B cell (primary cell): ENCODE results near the gene COL5A2. TPM values are rescaled to one million over a fixed set of nuclear protein-coding genes. Genes with fewer than 3 reads are reported as not detected.

ENCODE experiments used
- ATAC-seq: fragments of 200-7000 bp; cut with Tn5 transposase; one replicate; pipeline ENCODE4 v1.10.0; 2021; ENCODE audit warnings: low read depth, mild to moderate bottlenecking, moderate number of reproducible peaks, moderate library complexity
- CTCF ChIA-PET: fragments of 350-600 bp; sonication (Branson Sonifier 250); formaldehyde crosslinking; loops from one replicate; lab custom pipeline; 2021; ENCODE audit warnings: antibody characterized with exemption, inconsistent platforms; lab: Charles Lee
- POLR2A ChIA-PET: fragments of 350-600 bp; sonication (Branson Sonifier 250); formaldehyde crosslinking; loops from one replicate; lab custom pipeline; 2021; ENCODE audit warnings: antibody characterized with exemption; lab: Charles Lee
- DNase-seq: peaks from one replicate; pipeline ENCODE4 v3.0.0; 2013
- H2AFZ ChIP-seq: 2 replicates; pipeline ENCODE4 v1.6.1; 2012; ENCODE audit warnings: mild to moderate bottlenecking, low read depth, low read length; ENCODE audit not compliant: insufficient read depth, poor library complexity, severe bottlenecking
- H3K27ac ChIP-seq, 2 donors: 1 replicate in 1 of 2; 2 replicates in 1 of 2; pipeline ENCODE4 v1.5.1; 2012 to 2013; ENCODE audit warnings: low read length in 2 of 2, mild to moderate bottlenecking in 2 of 2, moderate library complexity in 1 of 2
- H3K27me3 ChIP-seq, 4 experiments: fragments of 200-600 bp in 1 of 4; sonication (generic) in 1 of 4; replicated peaks in 1 of 4; 1 replicate in 2 of 4; 2 replicates in 2 of 4; pipeline versions ENCODE4 v1.6.1 to v1.7.0; 2013 to 2016; ENCODE audit warnings: low read length in 3 of 4, mild to moderate bottlenecking in 2 of 4, mixed read lengths in 1 of 4, moderate library complexity in 1 of 4; ENCODE audit not compliant: insufficient read depth in 4 of 4, control insufficient read depth in 3 of 4; ENCODE audit errors: control extremely low read depth in 1 of 4
- H3K36me3 ChIP-seq, 2 experiments: replicated peaks in 1 of 2; 1 replicate in 1 of 2; 2 replicates in 1 of 2; pipeline versions ENCODE4 v1.6.1 to v1.7.1; 2013; ENCODE audit warnings: low read length in 1 of 2; ENCODE audit not compliant: insufficient read depth in 2 of 2, control insufficient read depth in 1 of 2; ENCODE audit errors: control extremely low read depth in 1 of 2, extremely low read depth in 1 of 2
- H3K4me1 ChIP-seq, 2 donors: fragments of 200-600 bp in 1 of 2; sonication (generic) in 1 of 2; 1 replicate in 1 of 2; 2 replicates in 1 of 2; pipeline versions ENCODE4 v1.5.1 to v1.6.1; 2013 to 2017; ENCODE audit warnings: low read length in 2 of 2; ENCODE audit not compliant: control insufficient read depth in 2 of 2, insufficient read depth in 2 of 2
- H3K4me2 ChIP-seq: replicated peaks from 2 replicates; pipeline ENCODE3; 2012; ENCODE audit warnings: mild to moderate bottlenecking, low read depth, low read length; ENCODE audit not compliant: poor library complexity, severe bottlenecking
- H3K4me3 ChIP-seq, 5 experiments: fragments of 200-600 bp in 1 of 5; sonication (generic) in 1 of 5; 1 replicate in 3 of 5; 2 replicates in 2 of 5; pipeline versions ENCODE4 v1.5.1 to v1.7.0; 2011 to 2016; ENCODE audit warnings: low read length in 4 of 5, mild to moderate bottlenecking in 4 of 5, low read depth in 2 of 5, control low read depth in 1 of 5, moderate library complexity in 1 of 5; ENCODE audit not compliant: insufficient read depth in 1 of 5; ENCODE audit errors: control extremely low read depth in 1 of 5, extremely low read depth in 1 of 5
- H3K79me2 ChIP-seq: fragments of 200-600 bp; sonication (generic); one replicate; pipeline ENCODE4 v1.6.0; 2016; ENCODE audit warnings: low read length; ENCODE audit not compliant: control insufficient read depth, insufficient read depth
- H3K9ac ChIP-seq: fragments of 200-600 bp; sonication (generic); 2 replicates; pipeline ENCODE4 v1.6.1; 2017; ENCODE audit warnings: mild to moderate bottlenecking, low read length, moderate library complexity
- H3K9me3 ChIP-seq, 3 donors: one replicate each; pipeline versions ENCODE4 v1.6.1 to v1.7.1; 2013; ENCODE audit warnings: low read length in 2 of 3; ENCODE audit not compliant: control insufficient read depth in 2 of 3, insufficient read depth in 1 of 3; ENCODE audit errors: control extremely low read depth in 1 of 3
- H4K20me1 ChIP-seq: 2 replicates; pipeline ENCODE4 v1.6.0; 2012; ENCODE audit warnings: mild to moderate bottlenecking, low read length; ENCODE audit not compliant: insufficient read depth, control insufficient read depth, poor library complexity, severe bottlenecking
- H3K27ac Mint-ChIP-seq: one replicate; pipeline ENCODE4 v1.8.0; 2021; ENCODE audit warnings: mixed read lengths
- H3K27me3 Mint-ChIP-seq: one replicate; pipeline ENCODE4 v1.8.0; 2021; ENCODE audit warnings: mixed read lengths
- H3K4me1 Mint-ChIP-seq: one replicate; pipeline ENCODE4 v1.8.0; 2021; ENCODE audit warnings: mixed read lengths
- H3K4me3 Mint-ChIP-seq: one replicate; pipeline ENCODE4 v1.8.0; 2021; ENCODE audit warnings: mixed read lengths
- H3K9me3 Mint-ChIP-seq: one replicate; pipeline ENCODE4 v1.8.0; 2022; ENCODE audit warnings: mixed read lengths; ENCODE audit not compliant: insufficient read depth
- EZH2 ChIP-seq: IDR thresholded peaks from 2 replicates; pipeline ENCODE4 v1.6.1; 2012; ENCODE audit warnings: borderline replicate concordance, low read depth, mild to moderate bottlenecking, moderate library complexity, low read length; ENCODE audit not compliant: insufficient read depth, poor library complexity, severe bottlenecking
- WGBS: methylation state at CpG from one replicate; pipeline ENCODE4 v1.1.5; 2013; ENCODE audit warnings: missing lambda C conversion rate; ENCODE audit not compliant: insufficient coverage; 5-methylcytosine and 5-hydroxymethylcytosine counted together
- intact Hi-C: fragments of 100-400 bp; cut with micrococcal nuclease; formaldehyde crosslinking; loops from one replicate; pipeline ENCODE4 v1.10.0; 2022
- polyA plus RNA-seq: library from polyadenylated mRNA; depleted of rRNA; stranded (reverse); fragments of >200 nt; gene quantifications from 2 replicates; pipeline ENCODE4 v1.2.3, GENCODE V29; 2012
- total RNA-seq, 2 donors: library from RNA; stranded (reverse); fragments of 120-200 nt in 1 of 2; gene quantifications; 1 replicate in 1 of 2; 2 replicates in 1 of 2; pipeline versions ENCODE4 v1.2.3 to v1.2.4, GENCODE V29; 2013 to 2022
- TF ChIP-seq, protein P1 (sequence below): fragments of 200-600 bp; IDR thresholded peaks from one replicate; pipeline ENCODE4 v1.8.0; 2022; ENCODE audit warnings: antibody characterized with exemption, mild to moderate bottlenecking

Gene COL5A2
- total and polyA plus RNA-seq, 2 donors (not counting 1 experiment from before 2014, with no cell fraction given): 0.44 to 0.45 TPM

DNA sequence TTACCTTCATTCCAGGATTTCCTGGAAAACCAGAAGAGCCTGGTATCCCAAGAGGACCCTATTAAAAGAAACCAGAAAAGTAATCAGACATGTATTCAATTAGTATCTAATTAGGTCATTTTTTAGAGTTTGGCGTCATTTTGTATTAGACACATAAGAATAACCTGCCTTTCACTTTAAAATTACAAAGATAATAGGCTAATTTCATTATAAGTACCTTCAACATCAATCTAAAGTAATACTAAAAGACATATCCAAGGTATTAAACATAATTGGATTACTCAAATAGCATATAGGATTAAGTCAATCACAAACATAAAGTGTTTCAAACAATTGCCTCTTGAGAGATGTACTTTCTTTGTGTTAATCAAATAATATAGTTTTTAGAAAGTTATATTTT, 107.5 kb downstream of the COL5A2 start:
- Mint-ChIP-seq H3K27ac (no peak overlapping the region), H3K4me1 (peaks cover 7% of the 10 kb centered on the region), H3K4me3 (no peak overlapping the region), H3K27me3 (no peaks in the 10 kb centered on the region), H3K9me3 (no peaks in the 10 kb centered on the region)
- intact Hi-C loops: no loop called here
- Histone ChIP-seq H3K4me1 (no peaks in the 10 kb centered on the region), H3K27ac (no peak overlapping the region), H3K79me2 (no peaks in the 10 kb centered on the region), H2AFZ (no peak overlapping the region), H3K9ac (no peak overlapping the region), H3K36me3 (no peaks in the 10 kb centered on the region), H3K9me3 (no peaks in the 10 kb centered on the region), H3K27me3 (no peaks in the 10 kb centered on the region), H4K20me1 (no peaks in the 10 kb centered on the region), H3K4me3 (no peak overlapping the region), H3K4me2 (no peak overlapping the region)
- DNase-seq (no peak), ATAC-seq (no peak)
- ChIA-PET CTCF (no interaction called here), POLR2A (no interaction called here)
- TF ChIP-seq, protein P1, sequence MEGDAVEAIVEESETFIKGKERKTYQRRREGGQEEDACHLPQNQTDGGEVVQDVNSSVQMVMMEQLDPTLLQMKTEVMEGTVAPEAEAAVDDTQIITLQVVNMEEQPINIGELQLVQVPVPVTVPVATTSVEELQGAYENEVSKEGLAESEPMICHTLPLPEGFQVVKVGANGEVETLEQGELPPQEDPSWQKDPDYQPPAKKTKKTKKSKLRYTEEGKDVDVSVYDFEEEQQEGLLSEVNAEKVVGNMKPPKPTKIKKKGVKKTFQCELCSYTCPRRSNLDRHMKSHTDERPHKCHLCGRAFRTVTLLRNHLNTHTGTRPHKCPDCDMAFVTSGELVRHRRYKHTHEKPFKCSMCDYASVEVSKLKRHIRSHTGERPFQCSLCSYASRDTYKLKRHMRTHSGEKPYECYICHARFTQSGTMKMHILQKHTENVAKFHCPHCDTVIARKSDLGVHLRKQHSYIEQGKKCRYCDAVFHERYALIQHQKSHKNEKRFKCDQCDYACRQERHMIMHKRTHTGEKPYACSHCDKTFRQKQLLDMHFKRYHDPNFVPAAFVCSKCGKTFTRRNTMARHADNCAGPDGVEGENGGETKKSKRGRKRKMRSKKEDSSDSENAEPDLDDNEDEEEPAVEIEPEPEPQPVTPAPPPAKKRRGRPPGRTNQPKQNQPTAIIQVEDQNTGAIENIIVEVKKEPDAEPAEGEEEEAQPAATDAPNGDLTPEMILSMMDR: no peak
- no peak for TF ChIP-seq EZH2
- WGBS: no CpG with 5 or more reads among the region's 1 CpG

DNA sequence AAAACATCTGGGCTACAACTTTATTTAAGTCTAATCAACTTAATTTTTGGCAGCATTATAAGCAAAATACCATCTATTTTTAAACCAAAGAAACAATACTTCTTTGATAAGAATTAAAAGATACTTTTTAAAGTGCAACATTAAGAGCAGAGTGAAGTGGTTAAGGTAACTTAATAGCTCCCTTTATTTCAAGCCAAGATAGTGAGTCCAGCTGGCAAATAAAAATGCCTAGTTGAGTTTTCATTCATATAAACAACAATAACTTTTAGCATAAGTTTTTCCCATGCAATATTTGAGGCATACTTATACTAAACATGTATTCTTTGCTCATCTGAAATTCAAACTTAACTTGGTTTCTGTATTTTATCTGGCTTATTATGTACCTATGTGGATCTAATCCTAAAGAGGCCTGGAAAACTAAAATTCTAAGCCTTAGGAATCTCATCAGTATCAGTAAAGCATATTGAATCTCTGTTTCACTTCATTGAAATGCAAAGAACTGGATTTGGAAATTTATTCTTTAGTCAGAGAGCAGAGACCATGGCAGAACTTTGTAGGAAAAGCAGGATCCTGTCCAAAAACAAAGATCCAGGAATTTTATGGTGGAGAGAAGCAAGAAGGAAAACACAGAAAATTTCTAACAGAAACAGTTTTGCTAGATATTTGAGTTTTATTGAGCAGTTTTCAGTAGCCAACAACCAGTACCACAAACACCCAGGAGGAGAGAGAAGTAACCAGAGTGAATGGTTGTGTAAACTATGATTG, 109.5 kb downstream of the COL5A2 start:
- no peaks in the 10 kb centered on the region for H3K36me3 ChIP-seq
- DNase-seq: no peak
- ChIA-PET POLR2A (no interaction called here), CTCF (no interaction called here)
- H3K9ac ChIP-seq: no peak overlapping the region
- no peak overlapping the region for H3K4me2 ChIP-seq
- intact Hi-C loops: no loop called here
- H3K27me3 ChIP-seq: no peaks in the 10 kb centered on the region
- H2AFZ ChIP-seq: no peak overlapping the region
- H3K79me2 ChIP-seq: no peaks in the 10 kb centered on the region
- H3K9me3 ChIP-seq: no peaks in the 10 kb centered on the region
- ATAC-seq: no peak
- no peaks in the 10 kb centered on the region for H4K20me1 ChIP-seq
- H3K9me3 Mint-ChIP-seq: no peaks in the 10 kb centered on the region
- H3K27ac Mint-ChIP-seq: no peak overlapping the region
- no peak overlapping the region for H3K4me3 Mint-ChIP-seq
- no peaks in the 10 kb centered on the region for H3K27me3 Mint-ChIP-seq
- no peak overlapping the region for H3K27ac ChIP-seq
- H3K4me3 ChIP-seq: no peak overlapping the region
- TF ChIP-seq, protein P1: no peak
- TF ChIP-seq EZH2: no peak
- peaks cover 7% of the 10 kb centered on the region for H3K4me1 Mint-ChIP-seq
- H3K4me1 ChIP-seq: no peaks in the 10 kb centered on the region
